Mesothelial cell of epicardium (in vitro differentiated cells): ENCODE data around the gene BTBD8. TPM values are rescaled to one million over a fixed set of nuclear protein-coding genes. Genes with fewer than 3 reads are reported as not detected.

Experiments
- DNase-seq, 2 experiments: peaks; one replicate each; pipeline ENCODE4 v3.0.0; 2021; ENCODE audit warnings: low spot score in 2 of 2; ENCODE audit not compliant: unreplicated experiment in 2 of 2
- H3K27ac Mint-ChIP-seq: 2 replicates; pipeline ENCODE4 v1.8.0; 2021; ENCODE audit warnings: mixed read lengths
- H3K27me3 Mint-ChIP-seq: 2 replicates; pipeline ENCODE4 v1.8.0; 2021; ENCODE audit warnings: low read depth, mixed read lengths
- H3K36me3 Mint-ChIP-seq: 2 replicates; pipeline ENCODE4 v1.8.0; 2021; ENCODE audit warnings: mixed read lengths
- H3K4me1 Mint-ChIP-seq: 2 replicates; pipeline ENCODE4 v1.8.0; 2021; ENCODE audit warnings: mixed read lengths
- H3K4me3 Mint-ChIP-seq: 2 replicates; pipeline ENCODE4 v1.8.0; 2021; ENCODE audit warnings: mild to moderate bottlenecking, moderate library complexity, mixed read lengths
- H3K9me3 Mint-ChIP-seq: 2 replicates; pipeline ENCODE4 v1.8.0; 2021; ENCODE audit warnings: mixed read lengths
- CTCF ChIP-seq: fragments of 200-600 bp; sonication (generic); IDR thresholded peaks from one replicate; pipeline ENCODE4 v1.5.0; 2021; ENCODE audit warnings: antibody characterized with exemption; ENCODE audit not compliant: unreplicated experiment
- total RNA-seq: library from RNA; stranded (reverse); gene quantifications from 3 replicates; pipeline ENCODE4 v1.2.1, GENCODE V29; 2021

The BTBD8 gene
- total RNA-seq, 1 donor from 2014 or later, result 8.4 TPM

GRCh38 chr1:92169214-92170005 lies 89.3 kb downstream of the BTBD8 start:
- no peaks in the 10 kb centered on the region for H3K9me3 Mint-ChIP-seq
- no peak for TF ChIP-seq CTCF
- peaks cover 9% of the 10 kb centered on the region for H3K36me3 Mint-ChIP-seq
- no peak overlapping the region for H3K27ac Mint-ChIP-seq
- no peak overlapping the region for H3K4me3 Mint-ChIP-seq
- H3K4me1 Mint-ChIP-seq, result no peaks in the 10 kb centered on the region
- H3K27me3 Mint-ChIP-seq, result no peaks in the 10 kb centered on the region
- DNase-seq, result no peak

- DNase-seq, result no peak
- Mint-ChIP-seq H3K36me3 (peaks cover 27% of the 10 kb centered on the region), H3K4me1 (peaks cover 4% of the 10 kb centered on the region), H3K4me3 (no peak overlapping the region), H3K27me3 (no peaks in the 10 kb centered on the region), H3K9me3 (no peaks in the 10 kb centered on the region), H3K27ac (no peak overlapping the region)
- no peak for TF ChIP-seq CTCF
These were observed 104.5 kb downstream of the BTBD8 start for GRCh38 chr1:92184632-92185031.

GRCh38 chr1:92186081-92186480 lies 105.9 kb downstream of the BTBD8 start:
- no peaks in the 10 kb centered on the region for H3K9me3 Mint-ChIP-seq
- H3K4me1 Mint-ChIP-seq, result peaks cover 4% of the 10 kb centered on the region
- H3K27ac Mint-ChIP-seq, result no peak overlapping the region
- no peak overlapping the region for H3K4me3 Mint-ChIP-seq
- no peaks in the 10 kb centered on the region for H3K27me3 Mint-ChIP-seq
- DNase-seq, result no peak
- no peak for TF ChIP-seq CTCF
- peaks cover 16% of the 10 kb centered on the region for H3K36me3 Mint-ChIP-seq

- Mint-ChIP-seq H3K9me3 (no peaks in the 10 kb centered on the region), H3K36me3 (peaks cover 4% of the 10 kb centered on the region), H3K4me3 (no peak overlapping the region), H3K27ac (no peak overlapping the region), H3K4me1 (peaks cover 4% of the 10 kb centered on the region), H3K27me3 (no peaks in the 10 kb centered on the region)
- DNase-seq, result no peak
- TF ChIP-seq CTCF, result no peak
These were observed 108.5 kb downstream of the BTBD8 start for GRCh38 chr1:92188436-92189255.

- no peaks in the 10 kb centered on the region for H3K9me3 Mint-ChIP-seq
- no peak for TF ChIP-seq CTCF
- no peak for DNase-seq
- H3K27me3 Mint-ChIP-seq, result no peaks in the 10 kb centered on the region
- no peaks in the 10 kb centered on the region for H3K36me3 Mint-ChIP-seq
- no peak overlapping the region for H3K4me3 Mint-ChIP-seq
- H3K4me1 Mint-ChIP-seq, result no peaks in the 10 kb centered on the region
- H3K27ac Mint-ChIP-seq, result no peak overlapping the region
These were observed 111.6 kb downstream of the BTBD8 start for GRCh38 chr1:92191726-92192125.
